ENCODE results near the gene GOLGB1.
"Not testable (repeated sequence)": the region's sequence is repeated elsewhere in the genome, so short reads cannot be mapped to it uniquely, and the experiment has no call there.

Gene GOLGB1

DNA sequence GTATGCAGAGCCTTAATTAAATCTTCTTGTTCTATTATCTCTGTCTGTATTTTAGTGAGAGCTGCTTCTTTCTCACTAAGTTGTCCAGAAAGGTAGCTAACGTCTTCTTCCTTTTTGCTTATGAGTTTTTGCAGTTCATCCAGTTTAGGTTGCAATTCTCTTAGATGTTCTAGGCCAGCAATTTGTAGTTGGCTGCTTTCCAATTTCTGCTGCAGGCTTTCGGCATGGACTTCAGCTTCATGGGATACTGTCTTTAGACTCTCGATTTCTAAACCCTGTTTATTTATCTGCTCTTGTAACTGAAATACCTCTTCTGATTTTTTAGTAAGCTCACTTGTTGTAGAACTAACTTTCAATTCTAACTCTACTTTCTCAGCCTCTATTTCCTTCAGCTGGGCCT is 53.4 kb downstream of the GOLGB1 start:
- DNase-seq (ENCODE audit: extremely low read depth in 1 of 2, low read depth in 1 of 2): no peak

DNA sequence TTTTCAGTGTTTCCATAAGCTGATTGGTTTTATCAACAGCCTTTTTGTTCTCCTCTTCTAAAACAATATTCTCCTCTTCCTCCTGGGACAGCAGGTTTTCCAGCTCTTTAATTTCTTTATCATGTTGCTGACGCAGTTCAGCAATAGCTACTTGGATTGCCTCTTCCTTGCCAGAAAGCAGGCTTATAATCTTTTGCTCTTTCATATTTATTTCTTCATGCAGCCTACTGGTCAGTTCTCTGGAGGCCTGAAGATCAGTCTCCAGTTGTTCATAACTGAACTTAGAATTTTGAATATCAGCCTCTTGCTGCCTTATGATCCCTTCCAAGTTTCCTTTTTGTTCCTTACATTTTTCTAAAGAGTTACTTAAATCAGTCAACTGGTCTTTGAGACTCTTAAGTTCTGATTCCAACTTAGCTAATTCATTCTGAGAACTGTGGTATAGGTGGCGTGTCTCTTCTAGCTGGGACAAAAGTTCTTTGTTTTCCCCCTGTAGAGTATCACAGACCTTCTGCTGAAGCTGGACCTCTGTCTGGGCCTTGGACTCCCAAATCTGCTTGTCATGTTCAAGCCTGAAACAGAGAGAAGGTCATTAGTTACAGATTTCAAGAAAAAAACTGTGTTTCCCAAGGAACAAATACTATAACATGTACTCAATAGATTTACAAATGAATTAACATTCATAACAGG is 57.4 kb downstream of the GOLGB1 start:
- DNase-seq (ENCODE audit: extremely low read depth in 1 of 2, low read depth in 1 of 2): no peak

DNA sequence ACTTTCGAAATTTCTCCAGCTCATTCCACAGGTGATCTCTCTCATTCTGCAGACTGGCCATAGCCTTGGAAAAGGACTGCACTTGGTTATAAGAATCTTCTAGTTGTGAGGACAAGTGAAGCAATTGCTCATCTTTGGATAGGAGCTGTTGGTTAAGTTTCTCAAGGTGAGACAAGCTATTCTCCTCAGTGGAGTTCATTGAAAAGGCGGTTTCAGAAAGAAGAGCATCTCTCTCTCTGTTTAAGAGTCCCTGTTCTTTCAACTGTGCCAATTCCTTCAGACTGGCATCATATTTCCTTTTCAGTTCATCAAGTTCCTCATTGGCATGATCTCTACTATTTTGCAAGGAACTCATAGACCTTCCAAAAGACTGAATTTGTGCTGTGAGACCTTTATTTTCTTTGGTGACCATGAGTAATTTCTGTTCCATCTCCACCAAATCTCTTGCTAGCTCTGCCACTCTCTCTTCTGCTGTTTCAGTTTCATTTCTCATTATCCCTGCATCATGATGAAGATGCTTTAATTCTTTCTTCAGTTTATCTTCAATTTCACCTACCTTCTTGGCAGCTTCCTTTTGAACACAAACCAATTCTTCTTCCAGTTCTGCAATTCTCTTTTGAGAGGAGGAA is 58.6 kb downstream of the GOLGB1 start:
- DNase-seq (ENCODE audit: extremely low read depth in 1 of 2, low read depth in 1 of 2): no peak

DNA sequence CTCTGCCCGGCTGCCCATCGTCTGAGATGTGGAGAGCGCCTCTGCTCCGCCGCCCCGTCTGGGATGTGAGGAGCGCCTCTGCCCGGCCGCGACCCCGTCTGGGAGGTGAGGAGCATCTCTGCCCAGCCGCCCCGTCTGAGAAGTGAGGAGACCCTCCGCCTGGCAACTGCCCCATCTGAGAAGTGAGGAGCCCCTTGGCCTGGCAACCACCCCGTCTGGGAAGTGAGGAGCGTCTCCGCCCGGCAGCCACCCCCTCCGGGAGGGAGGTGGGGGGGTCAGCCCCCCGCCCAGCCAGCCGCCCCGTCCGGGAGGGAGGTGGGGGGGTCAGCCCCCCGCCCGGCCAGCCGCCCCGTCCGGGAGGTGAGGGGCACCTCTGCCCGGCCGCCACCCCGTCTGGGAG is 60.8 kb downstream of the GOLGB1 start:
- not testable (repeated sequence) for DNase-seq (ENCODE audit: extremely low read depth in 1 of 2, low read depth in 1 of 2)

DNA sequence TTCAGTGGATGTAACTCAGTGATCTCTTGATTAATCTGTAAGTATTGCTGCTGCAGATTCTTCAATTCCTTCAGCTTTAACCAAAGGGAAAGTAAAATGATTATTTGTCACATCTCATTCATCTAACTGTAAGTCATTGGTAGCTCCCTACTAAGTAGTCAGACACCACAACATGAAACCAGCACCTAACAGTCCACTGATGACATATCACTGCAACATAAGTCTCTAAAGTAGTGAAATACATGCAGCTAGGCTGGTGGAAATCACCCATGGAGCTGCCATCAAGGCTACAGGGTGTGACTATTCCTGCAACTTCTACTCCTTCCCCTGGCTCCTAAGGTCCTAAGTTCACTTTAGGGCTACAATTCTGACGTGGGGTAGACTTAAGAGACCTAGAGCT is 67.7 kb downstream of the GOLGB1 start:
- DNase-seq (ENCODE audit: extremely low read depth in 1 of 2, low read depth in 1 of 2): no peak

DNA sequence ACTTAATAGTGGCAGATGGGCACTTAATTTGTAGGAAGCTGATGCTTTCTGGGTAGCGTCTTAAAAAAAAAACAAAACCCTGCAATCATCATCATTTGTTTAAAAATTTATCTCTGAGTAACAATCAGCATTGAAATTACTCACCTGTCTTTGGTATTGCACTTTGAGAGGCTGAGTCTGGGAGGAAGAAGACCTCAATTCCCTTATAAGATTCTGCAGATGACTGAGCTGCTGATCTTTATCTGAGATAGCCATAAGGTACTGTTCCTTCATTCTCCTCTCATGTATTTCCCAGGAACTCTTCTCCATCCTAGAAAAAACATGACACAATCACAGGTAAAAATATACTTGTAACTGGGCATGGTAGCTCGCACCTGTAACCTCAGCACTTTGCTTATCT is 72.4 kb downstream of the GOLGB1 start:
- DNase-seq (ENCODE audit: extremely low read depth in 1 of 2, low read depth in 1 of 2): no peak

DNA sequence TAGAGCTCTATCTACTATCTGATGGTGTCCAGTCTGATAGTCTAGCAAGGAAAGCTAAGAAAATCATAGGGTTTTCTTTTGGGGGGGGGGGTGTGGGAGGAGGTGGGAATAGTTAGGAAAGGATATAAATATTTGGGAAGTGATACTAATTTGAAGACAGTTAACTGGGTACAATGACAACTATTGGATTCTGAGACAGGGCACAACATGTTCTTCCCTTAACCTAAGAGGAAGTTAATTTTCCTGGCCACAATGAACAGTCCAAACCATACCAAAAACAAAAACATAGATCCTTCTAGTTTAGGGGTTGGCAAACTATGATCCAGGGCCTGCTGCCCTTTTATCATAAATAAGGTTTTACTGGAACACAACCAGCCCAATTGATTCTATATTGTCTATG is 78.9 kb downstream of the GOLGB1 start:
- no peak for DNase-seq (ENCODE audit: extremely low read depth in 1 of 2, low read depth in 1 of 2)

DNA sequence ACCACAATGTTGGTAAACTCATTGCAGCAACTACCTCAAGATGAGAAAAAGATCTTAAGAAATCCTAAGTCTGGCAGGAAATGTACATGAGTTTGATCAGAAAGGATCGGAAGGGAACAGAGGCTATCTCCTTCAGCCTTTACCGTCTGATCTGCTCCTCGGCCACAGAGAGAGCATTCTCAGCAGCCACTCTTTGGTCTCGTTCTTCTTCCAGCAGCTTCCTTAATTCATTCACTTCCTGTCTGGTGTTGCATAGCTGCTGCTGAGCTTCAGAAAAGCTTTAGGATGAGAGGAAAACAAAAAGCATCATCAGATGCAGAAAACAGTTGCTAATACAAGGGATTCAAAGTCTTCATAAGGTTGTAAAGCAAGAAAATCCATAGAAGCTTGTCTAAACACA is 82.2 kb downstream of the GOLGB1 start:
- no peak for DNase-seq (ENCODE audit: extremely low read depth in 1 of 2, low read depth in 1 of 2)

DNA sequence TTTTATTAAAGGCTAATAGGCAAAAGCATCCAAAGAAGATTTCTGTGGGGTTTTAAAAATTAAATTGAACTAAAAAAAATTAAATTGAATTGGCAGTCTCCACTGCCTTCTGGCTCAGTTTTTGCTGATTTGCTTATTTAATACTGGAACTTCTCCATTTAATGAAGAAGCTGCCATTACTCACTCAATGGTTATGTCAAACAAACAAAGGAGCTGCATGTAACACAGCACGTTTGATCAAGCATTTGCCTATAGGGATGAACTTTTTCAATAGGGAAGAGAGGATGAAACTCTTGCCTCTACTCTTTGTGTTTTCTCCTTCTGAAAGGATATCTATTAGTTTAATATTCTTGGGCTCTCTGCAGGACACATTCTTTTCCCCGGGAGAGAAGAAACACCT is 84.1 kb downstream of the GOLGB1 start:
- no peak for DNase-seq (ENCODE audit: extremely low read depth in 1 of 2, low read depth in 1 of 2)

DNA sequence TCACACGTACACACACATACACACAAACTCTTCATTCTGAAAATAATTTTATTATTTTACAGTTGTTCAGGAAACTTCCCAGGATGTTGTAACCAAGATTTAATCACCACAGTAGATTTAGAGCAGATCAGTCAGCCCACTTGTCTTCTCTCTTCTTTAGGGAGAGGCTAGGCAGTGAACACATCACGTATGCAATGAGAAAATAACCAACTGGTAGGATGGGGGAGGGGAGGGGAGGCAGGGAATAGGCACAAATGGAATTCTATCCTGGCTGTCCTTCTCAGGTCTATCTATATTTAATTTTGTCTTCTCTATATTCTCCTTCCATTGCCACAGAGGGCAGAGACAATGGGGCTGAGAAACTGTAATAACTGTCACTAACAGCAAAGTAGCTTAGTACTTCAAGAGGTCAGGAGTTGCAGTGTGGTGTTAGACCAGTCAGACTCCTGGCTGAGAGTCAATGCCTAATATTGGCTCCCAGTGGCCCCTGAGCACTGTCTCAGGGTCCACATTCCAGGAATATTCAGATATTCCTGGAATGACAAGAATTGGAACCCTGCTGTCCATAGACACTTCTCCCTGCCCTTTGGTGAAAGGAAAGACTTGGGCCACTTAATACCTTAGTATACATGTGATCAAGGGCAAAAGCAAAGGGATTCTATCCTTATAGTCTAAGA is 86.2 kb downstream of the GOLGB1 start:
- DNase-seq (ENCODE audit: extremely low read depth in 1 of 2, low read depth in 1 of 2): no peak

DNA sequence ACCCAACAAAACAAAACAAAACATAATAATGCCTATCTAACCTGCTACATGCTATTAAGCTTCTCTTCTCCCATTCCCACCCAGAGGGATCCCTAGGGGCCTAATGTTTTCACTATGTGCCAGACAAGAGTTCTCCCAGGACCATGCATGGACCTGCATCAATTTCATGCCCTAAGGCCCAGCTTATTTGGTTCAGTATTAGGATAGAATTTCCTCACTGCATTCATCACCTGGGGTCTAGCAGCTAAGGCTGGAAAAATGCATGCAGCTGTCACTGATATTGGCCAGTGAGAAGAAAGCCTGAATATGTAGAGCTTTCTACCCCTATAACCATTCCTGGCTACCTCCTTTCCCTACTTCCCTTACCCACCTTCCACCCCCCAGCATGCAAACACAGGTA is 86.8 kb downstream of the GOLGB1 start:
- no peak for DNase-seq (ENCODE audit: extremely low read depth in 1 of 2, low read depth in 1 of 2)

DNA sequence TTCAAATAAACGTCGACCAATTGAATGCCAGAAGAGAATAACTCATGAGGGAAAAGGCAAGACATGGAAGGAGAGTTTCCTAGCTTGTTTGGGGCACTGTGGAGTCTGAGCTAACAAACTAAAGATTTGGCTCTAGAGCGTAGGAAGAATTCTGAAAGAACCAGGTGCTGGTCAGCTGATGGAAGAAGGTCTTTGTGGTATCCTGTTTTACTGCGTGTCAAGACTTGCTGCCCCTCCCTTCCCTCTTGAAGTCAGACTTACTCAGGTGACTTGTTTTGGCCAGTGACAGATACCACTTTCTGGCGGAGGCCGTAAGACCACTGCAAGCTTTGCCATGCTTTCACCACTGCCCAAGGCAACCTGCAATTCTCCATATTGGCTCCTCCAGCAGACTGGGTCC is 88.2 kb downstream of the GOLGB1 start:
- no peak for DNase-seq (ENCODE audit: extremely low read depth in 1 of 2, low read depth in 1 of 2)

DNA sequence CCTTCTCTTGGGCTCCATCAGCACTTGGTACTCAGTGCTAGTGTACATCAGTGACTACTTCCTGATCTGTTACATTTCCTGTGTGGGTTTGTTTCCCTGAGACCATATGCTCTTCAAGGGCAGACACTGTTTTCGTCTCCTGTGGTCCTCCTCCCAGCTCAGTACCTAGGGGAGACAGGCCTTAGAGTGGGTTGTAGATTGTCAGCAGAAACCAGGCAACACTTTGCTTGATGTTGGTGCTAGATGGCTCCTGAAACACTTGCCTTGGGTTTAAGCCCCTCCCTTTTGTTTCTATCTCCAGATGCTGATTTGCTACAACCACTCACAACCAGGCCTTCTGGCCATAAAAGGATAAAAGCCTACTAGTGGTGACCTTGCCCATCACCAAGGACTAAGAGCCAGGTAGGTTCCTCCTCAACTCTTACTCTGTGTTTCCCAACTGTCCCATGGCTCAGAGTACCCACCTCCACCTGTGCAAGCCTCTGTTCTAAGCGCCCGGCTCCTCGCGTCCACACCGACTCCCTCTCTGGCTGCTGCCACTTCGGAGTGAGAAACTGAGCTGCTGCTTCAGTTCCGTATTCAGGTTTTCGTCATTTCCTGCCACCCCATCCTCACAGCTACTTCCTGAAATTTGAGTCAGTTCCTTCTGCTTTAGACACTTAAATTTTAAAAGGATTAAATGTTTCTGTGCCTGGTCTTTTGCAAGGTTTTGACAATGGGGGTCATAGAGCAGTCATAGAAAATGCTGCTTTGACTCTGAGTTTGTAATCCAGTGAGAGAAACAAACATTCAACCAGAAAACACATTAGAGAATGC is 89.0 kb downstream of the GOLGB1 start, which contains the start of gene HCLS1:
Gene HCLS1 (minus strand): TSS at position 548 of the 816 bp plus-strand sequence. CDS start 2,556 bp downstream, outside the sequence.
- peak; percentile 37 to 53 for DNase-seq (ENCODE audit: extremely low read depth in 1 of 2, low read depth in 1 of 2)

DNA sequence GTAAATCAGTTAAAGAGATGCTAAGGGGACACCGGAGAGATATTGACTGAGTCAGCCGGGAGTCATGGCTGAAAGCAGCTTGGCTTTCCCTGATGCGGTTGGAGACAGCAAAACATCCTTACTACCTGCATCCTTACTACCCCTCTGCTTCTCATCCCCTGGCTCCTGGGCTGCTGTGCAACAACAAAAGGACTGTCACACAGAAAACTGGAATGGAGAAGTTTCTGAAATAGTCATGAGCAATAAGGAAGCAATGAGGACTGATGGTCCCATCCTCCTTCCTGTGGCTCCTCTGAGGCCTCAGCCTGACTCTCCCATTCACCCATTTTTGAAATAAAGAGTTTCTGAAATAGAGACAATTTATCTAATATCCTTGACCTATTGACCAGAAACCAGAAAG is 90.0 kb downstream of the GOLGB1 start:
- no peak for DNase-seq (ENCODE audit: extremely low read depth in 1 of 2, low read depth in 1 of 2)

DNA sequence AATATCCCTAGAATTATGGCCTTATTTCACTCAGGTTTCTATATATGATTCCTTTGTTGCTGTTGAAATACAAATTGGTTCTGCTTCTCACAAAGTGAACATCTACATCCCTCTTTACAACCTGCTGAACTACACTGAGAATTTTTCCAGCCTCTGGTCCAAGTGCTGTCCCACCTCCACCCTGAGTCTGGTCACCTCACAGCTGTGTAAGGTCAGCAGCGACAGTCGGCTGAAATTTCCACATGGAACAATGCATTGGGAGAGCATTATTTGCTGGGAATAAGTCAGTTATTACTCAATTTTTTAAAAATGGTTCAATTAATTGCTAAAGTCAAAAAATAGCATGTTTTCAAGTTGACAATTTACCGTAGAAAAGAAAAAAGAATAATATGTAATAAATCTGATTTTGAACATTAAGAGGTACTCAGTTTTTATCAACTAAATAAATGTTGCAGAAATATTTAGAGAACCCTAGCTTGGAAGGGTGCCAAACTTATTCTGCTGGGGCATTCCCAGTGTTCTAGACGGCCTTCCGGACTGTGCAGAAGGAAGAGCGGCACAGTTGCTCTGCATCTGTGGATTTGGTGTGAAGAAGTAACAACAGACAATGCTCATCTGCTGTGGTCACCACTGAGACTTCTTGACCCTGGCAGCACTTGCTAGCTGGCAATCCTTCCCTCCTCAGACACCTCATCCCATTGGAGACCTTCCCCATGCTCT is 90.7 kb downstream of the GOLGB1 start:
- no peak for DNase-seq (ENCODE audit: extremely low read depth in 1 of 2, low read depth in 1 of 2)

DNA sequence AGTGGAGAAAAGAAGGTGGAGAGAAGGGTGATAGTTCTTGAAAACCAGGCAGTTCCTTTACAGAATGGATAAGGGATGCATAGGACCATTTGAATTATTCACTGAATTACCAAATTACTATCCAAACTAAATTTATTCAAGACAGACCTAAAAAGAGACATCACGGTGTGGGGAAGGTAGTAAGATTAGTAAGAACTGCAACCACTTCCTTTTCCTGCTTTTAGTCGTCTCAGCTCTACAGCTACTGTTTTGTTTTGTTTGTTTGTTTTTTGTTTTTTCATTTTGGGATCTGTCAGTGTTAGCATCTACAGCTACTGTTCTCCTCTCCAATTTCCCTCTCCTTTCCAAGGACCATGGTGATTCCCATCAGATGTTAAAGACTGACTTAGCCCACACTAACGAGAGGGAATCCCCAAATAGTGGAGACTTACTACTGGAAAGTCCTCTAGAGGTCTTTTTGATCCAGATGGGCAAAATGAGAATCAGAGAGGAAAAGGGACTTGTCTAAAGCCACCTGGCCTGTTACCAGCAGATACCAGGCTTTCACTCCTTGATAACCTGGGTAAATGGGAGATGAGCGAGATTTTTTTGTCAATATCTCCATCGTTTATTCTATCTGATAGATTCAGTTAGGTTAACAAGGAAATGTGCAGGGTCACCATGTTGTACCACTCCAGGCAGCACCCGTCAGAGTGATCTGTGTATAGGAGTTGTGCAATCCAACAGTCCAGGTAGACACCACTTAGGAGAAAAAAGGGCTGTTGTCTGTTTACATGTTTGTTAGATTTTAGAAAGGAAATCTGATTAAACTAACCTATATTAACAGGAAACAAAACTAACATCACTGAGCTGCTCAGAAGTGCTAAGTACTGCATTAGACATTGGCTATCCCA is 94.8 kb downstream of the GOLGB1 start:
- DNase-seq (ENCODE audit: extremely low read depth in 1 of 2, low read depth in 1 of 2): no peak

DNA sequence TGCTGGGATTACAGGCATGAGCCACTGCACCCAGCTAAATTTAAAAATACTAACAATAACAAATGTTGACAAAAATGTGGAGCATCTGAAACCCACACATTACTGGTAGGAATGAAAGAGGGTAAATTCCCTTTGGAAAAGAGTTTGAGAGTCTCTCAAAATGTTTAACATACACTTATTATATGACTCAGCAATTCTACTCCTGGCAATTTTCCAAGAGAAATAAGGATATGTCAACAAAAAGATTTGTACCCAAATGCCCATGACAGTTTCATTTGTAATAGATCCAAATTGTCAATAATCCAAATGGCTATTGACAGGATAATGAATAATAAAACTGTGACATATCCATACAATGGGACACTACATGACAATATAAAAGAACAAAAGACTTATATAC is 97.9 kb downstream of the GOLGB1 start:
- no peak for DNase-seq (ENCODE audit: extremely low read depth in 1 of 2, low read depth in 1 of 2)

DNA sequence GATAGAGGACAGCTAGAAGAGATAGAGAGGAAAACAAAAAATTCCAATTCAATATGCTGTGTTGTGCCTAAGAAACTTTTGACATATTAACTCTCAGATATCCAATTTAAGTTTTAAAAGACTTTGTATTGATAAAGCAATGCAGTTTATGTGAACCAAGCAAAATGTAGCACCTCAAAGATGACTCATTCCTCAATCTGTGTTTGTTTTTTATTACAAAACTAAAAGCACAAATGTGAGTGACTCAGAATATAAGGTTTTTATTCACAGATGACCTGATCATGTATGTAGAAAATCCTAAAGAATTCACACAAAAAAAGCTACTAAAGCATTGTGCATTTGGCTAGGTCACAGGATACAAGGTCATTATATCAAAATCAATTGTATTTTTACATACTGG is 99.9 kb downstream of the GOLGB1 start:
- no peak for DNase-seq (ENCODE audit: extremely low read depth in 1 of 2, low read depth in 1 of 2)

DNA sequence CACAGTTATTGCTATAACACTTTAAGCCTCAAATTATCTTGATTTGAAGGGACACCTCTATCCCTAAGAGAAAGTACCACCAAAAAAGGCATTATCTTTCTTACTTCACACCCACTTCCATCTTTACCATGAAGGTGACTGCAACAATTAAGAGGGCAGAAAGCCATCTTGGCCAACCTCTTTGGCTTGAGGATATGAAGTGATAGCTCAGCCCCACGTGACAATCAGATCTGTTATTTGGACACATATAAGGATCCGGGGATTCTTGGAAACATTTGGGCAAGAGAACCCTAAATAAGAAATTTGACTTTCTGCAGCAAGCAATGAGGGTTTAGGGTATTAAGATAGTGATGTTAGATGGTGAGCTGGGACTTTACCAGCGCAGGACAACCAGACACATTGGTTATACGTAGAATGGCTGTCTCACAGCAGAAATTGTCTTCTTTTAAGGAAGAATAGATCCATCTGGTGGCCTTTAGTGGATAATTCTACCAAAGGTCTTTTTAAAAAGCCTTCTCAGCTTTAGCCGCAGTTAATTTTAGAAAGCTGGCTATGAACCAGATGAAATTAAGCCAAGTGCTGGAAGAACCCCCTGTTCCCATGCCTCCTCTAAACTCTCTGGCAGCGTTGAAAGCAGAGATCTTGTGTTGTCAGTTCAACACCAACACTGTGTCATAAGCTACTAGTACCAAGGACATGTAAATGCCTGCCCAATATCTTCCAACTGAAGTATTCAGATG is 101.2 kb downstream of the GOLGB1 start:
- no peak for DNase-seq (ENCODE audit: extremely low read depth in 1 of 2, low read depth in 1 of 2)
